ENCODE measurements around the gene KCNC3.

DNA sequence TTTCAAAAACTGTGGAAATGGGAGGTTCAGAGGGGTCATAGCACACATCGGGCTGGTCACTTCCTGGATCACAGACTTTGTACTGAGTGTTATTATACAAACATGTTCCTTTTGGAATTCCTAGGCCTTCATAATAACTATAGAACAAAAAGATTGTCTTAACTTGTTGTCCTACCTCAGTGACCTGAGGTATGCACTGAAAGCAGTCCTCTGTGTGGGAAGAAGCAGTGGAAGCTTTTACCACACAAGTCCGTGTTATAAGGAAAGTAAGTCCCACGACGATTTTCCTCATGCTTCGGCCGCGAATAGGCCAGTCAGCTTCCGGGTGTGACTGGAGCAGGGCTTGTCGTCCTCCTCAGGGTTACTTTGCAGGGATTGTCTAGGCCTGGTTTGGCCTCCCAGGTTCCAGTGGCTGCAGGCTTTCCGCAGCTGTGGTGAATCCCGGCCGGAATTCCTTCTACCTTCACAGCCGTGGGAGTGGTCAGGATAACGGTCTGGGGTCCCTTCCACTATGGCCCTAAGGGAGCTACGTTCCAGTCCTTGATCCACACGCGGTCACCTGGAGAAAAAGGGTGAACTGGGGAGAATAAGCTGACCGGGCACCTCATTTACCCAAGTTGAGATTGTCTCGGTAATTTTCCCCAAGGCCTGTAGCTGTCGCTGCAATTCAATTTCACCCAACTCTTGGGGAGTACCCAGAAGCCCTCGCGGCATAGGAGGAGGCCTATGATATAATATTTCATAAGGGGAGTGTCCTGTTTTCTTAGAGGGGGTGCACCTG, 20.3 kb upstream of the KCNC3 start:
- TF ChIP-seq, protein P1, sequence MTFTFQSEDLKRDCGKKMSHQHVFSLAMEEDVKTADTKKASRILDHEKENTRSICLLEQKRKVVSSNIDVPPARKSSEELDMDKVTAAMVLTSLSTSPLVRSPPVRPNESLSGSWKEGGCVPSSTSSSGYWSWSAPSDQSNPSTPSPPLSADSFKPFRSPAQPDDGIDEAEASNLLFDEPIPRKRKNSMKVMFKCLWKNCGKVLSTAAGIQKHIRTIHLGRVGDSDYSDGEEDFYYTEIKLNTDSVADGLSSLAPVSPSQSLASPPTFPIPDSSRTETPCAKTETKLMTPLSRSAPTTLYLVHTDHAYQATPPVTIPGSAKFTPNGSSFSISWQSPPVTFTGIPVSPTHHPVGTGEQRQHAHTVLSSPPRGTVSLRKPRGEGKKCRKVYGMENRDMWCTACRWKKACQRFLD (CRISPR knock-in tag; IDR thresholded peaks at IDR 0.05; ENCODE audit: borderline replicate concordance), result no peak
- TF ChIP-seq DZIP1 (CRISPR knock-in tag; IDR thresholded peaks at IDR 0.05) (no peak), ATF3 (CRISPR knock-in tag; IDR thresholded peaks at IDR 0.05) (no peak), TCF12 (IDR thresholded peaks at IDR 0.05) (no peak), TCF12 (CRISPR knock-in tag; IDR thresholded peaks at IDR 0.05) (no peak), SMAD3 (CRISPR knock-in tag; IDR thresholded peaks at IDR 0.05) (no peak), CEBPB (IDR thresholded peaks at IDR 0.05; ENCODE audit: borderline replicate concordance, low read depth, low read length) (no peak), HINFP (CRISPR knock-in tag; IDR thresholded peaks at IDR 0.05; ENCODE audit: low read depth) (no peak), RELA (CRISPR knock-in tag; IDR thresholded peaks at IDR 0.05) (no peak), PBX2 (CRISPR knock-in tag; IDR thresholded peaks at IDR 0.05) (no peak), ZFP41 (CRISPR knock-in tag; IDR thresholded peaks at IDR 0.05; ENCODE audit: borderline replicate concordance) (no peak), HIVEP1 (CRISPR knock-in tag; IDR thresholded peaks at IDR 0.05) (no peak), POLR2A (IDR thresholded peaks at IDR 0.05; ENCODE audit: insufficient read depth in 1 of 2, low read depth in 2 of 2, low read length in 2 of 2) (peak in 1 of 2 experiments; percentile 55; a peak in 1 of 4 replicates)
- TF ChIP-seq, protein P2, sequence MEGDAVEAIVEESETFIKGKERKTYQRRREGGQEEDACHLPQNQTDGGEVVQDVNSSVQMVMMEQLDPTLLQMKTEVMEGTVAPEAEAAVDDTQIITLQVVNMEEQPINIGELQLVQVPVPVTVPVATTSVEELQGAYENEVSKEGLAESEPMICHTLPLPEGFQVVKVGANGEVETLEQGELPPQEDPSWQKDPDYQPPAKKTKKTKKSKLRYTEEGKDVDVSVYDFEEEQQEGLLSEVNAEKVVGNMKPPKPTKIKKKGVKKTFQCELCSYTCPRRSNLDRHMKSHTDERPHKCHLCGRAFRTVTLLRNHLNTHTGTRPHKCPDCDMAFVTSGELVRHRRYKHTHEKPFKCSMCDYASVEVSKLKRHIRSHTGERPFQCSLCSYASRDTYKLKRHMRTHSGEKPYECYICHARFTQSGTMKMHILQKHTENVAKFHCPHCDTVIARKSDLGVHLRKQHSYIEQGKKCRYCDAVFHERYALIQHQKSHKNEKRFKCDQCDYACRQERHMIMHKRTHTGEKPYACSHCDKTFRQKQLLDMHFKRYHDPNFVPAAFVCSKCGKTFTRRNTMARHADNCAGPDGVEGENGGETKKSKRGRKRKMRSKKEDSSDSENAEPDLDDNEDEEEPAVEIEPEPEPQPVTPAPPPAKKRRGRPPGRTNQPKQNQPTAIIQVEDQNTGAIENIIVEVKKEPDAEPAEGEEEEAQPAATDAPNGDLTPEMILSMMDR (CRISPR knock-in tag; IDR thresholded peaks at IDR 0.05), result peak; percentile 51

All from HepG2 (cell line).